Measurements from ENCODE around the gene ASCC1.

Gene ASCC1

DNA sequence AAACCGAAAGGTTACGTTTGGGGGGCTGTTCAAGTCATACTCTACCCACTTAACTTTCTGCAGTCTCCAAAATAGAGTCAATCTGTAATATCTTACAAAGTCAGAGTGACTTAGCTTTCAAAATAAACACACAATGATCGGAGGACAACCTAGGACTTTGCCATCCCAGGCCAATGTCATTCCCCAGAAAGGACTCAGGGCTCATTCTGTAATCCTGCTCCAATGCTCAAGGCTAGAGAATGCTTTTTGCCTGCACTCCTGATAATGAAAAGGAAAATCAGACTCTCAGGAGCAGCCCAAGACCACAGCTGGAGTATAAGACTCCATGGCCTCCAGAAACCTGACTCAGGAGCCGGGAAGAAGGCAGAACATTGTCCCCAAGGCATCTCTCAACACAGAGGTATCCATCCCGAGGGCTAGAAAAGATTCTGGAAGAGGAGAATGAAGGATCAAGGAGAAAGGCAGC, 28.5 kb upstream of the ASCC1 start:
- no peaks in the 10 kb centered on the region for H3K9me3 ChIP-seq (ENCODE audit: control insufficient read depth, insufficient read depth, low read length)
- no peak overlapping the region for H3K4me3 ChIP-seq (ENCODE audit: low read depth, low read length)
- H3K27me3 ChIP-seq (ENCODE audit: control insufficient read depth, insufficient read depth, low read length), result no peaks in the 10 kb centered on the region
- H3K36me3 ChIP-seq (ENCODE audit: control insufficient read depth, insufficient read depth, low read length), result no peaks in the 10 kb centered on the region
- peaks cover 10% of the 10 kb centered on the region for H3K4me1 ChIP-seq (ENCODE audit: control insufficient read depth, insufficient read depth, low read length)
- H3K9ac ChIP-seq (ENCODE audit: low read depth, low read length), result no peak overlapping the region

DNA sequence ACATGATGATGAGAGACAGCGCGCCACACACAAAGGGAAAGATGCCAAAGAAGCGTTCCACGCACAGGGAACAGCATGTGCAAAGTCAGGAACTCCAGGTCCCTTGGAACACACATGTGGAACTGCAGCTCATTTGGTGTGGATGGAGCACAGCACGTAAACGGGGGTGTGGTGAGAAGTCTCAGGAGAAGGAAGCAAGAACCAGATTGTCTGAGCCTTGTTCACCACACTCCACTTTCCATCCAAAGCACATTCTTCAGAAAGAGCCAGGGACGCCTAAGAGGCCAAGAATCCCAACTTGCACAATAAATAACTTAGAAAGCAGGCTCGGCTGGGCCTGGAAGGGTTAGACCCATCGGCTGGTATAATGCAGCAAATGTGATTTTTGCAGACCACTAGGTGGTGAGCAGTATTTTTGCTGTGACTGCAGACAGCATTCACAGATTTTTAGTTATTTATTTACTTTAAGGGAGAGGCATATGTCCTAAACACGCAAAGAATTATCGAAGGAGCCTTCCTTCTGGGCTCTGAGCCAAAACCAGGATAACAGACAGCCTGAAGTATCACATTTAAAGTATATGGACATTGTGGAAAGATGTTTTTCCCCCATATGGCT, 27.9 kb upstream of the ASCC1 start:
- peaks cover 10% of the 10 kb centered on the region for H3K4me1 ChIP-seq (ENCODE audit: control insufficient read depth, insufficient read depth, low read length)
- no peak overlapping the region for H3K9ac ChIP-seq (ENCODE audit: low read depth, low read length)
- H3K36me3 ChIP-seq (ENCODE audit: control insufficient read depth, insufficient read depth, low read length), result no peaks in the 10 kb centered on the region
- H3K4me3 ChIP-seq (ENCODE audit: low read depth, low read length), result no peak overlapping the region
- H3K9me3 ChIP-seq (ENCODE audit: control insufficient read depth, insufficient read depth, low read length), result no peaks in the 10 kb centered on the region
- H3K27me3 ChIP-seq (ENCODE audit: control insufficient read depth, insufficient read depth, low read length), result no peaks in the 10 kb centered on the region

- H3K36me3 ChIP-seq (ENCODE audit: control insufficient read depth, insufficient read depth, low read length), result no peaks in the 10 kb centered on the region
- no peaks in the 10 kb centered on the region for H3K9me3 ChIP-seq (ENCODE audit: control insufficient read depth, insufficient read depth, low read length)
- H3K9ac ChIP-seq (ENCODE audit: low read depth, low read length), result no peak overlapping the region
- no peak overlapping the region for H3K4me3 ChIP-seq (ENCODE audit: low read depth, low read length)
- no peaks in the 10 kb centered on the region for H3K27me3 ChIP-seq (ENCODE audit: control insufficient read depth, insufficient read depth, low read length)
- H3K4me1 ChIP-seq (ENCODE audit: control insufficient read depth, insufficient read depth, low read length), result no peaks in the 10 kb centered on the region
Measured at GRCh38 chr10:72242675-72243074, 26.6 kb upstream of the ASCC1 start.

- H3K9me3 ChIP-seq (ENCODE audit: control insufficient read depth, insufficient read depth, low read length), result no peaks in the 10 kb centered on the region
- no peaks in the 10 kb centered on the region for H3K4me1 ChIP-seq (ENCODE audit: control insufficient read depth, insufficient read depth, low read length)
- no peak overlapping the region for H3K9ac ChIP-seq (ENCODE audit: low read depth, low read length)
- H3K36me3 ChIP-seq (ENCODE audit: control insufficient read depth, insufficient read depth, low read length), result no peaks in the 10 kb centered on the region
- H3K4me3 ChIP-seq (ENCODE audit: low read depth, low read length), result no peak overlapping the region
- H3K27me3 ChIP-seq (ENCODE audit: control insufficient read depth, insufficient read depth, low read length), result no peaks in the 10 kb centered on the region
Measured at GRCh38 chr10:72241691-72242252, 25.7 kb upstream of the ASCC1 start.

GRCh38 chr10:72240371-72240770, 24.3 kb upstream of the ASCC1 start:
- no peaks in the 10 kb centered on the region for H3K4me1 ChIP-seq (ENCODE audit: control insufficient read depth, insufficient read depth, low read length)
- H3K9me3 ChIP-seq (ENCODE audit: control insufficient read depth, insufficient read depth, low read length), result no peaks in the 10 kb centered on the region
- no peak overlapping the region for H3K9ac ChIP-seq (ENCODE audit: low read depth, low read length)
- no peaks in the 10 kb centered on the region for H3K36me3 ChIP-seq (ENCODE audit: control insufficient read depth, insufficient read depth, low read length)
- H3K27me3 ChIP-seq (ENCODE audit: control insufficient read depth, insufficient read depth, low read length), result no peaks in the 10 kb centered on the region
- no peak overlapping the region for H3K4me3 ChIP-seq (ENCODE audit: low read depth, low read length)

GRCh38 chr10:72239409-72239808, 23.3 kb upstream of the ASCC1 start:
- Histone ChIP-seq H3K27me3 (ENCODE audit: control insufficient read depth, insufficient read depth, low read length) (no peaks in the 10 kb centered on the region), H3K9ac (ENCODE audit: low read depth, low read length) (no peak overlapping the region), H3K4me1 (ENCODE audit: control insufficient read depth, insufficient read depth, low read length) (no peaks in the 10 kb centered on the region), H3K36me3 (ENCODE audit: control insufficient read depth, insufficient read depth, low read length) (peaks cover 3% of the 10 kb centered on the region), H3K4me3 (ENCODE audit: low read depth, low read length) (no peak overlapping the region), H3K9me3 (ENCODE audit: control insufficient read depth, insufficient read depth, low read length) (no peaks in the 10 kb centered on the region)

GRCh38 chr10:72238392-72239175, 22.5 kb upstream of the ASCC1 start:
- Histone ChIP-seq H3K27me3 (ENCODE audit: control insufficient read depth, insufficient read depth, low read length) (no peaks in the 10 kb centered on the region), H3K4me3 (ENCODE audit: low read depth, low read length) (no peak overlapping the region), H3K4me1 (ENCODE audit: control insufficient read depth, insufficient read depth, low read length) (no peaks in the 10 kb centered on the region), H3K9me3 (ENCODE audit: control insufficient read depth, insufficient read depth, low read length) (no peaks in the 10 kb centered on the region), H3K9ac (ENCODE audit: low read depth, low read length) (no peak overlapping the region), H3K36me3 (ENCODE audit: control insufficient read depth, insufficient read depth, low read length) (peaks cover 6% of the 10 kb centered on the region)

DNA sequence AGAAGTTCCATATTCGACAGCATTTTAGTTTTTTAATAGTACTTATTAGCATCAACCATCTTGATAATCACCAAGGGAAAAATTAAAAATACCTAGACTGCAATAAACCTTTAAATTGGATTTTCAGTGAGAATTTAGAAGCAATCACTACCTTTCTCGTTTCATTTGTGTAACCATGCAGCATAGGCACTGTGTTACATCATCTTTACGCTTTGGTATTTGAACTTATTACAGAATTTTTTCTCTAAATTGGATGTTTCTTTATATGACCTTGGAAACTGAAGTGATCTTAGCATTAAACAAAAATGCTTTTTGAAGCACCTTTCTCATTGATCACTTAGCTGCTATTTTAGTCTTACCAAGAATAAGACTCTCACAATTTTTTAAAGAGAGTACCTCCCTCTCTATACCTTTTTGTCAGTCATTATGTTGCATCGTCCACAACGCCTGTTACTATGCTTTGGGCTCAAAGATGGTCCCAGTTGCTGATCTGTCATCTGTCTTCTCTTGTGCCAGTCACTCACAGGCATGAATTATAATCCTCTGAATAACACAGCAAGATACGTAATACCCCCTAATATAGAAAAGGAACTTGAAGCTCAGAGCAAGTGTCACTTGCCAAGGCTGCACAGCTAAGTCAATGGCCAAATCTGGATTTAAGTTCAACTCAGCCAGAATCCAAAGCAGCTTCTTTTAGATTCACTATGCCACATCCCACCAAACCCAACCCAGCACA, 19.6 kb upstream of the ASCC1 start:
- H3K36me3 ChIP-seq (ENCODE audit: control insufficient read depth, insufficient read depth, low read length), result peaks cover 10% of the 10 kb centered on the region
- no peaks in the 10 kb centered on the region for H3K9me3 ChIP-seq (ENCODE audit: control insufficient read depth, insufficient read depth, low read length)
- H3K4me3 ChIP-seq (ENCODE audit: low read depth, low read length), result no peak overlapping the region

GRCh38 chr10:72234560-72235095, 18.6 kb upstream of the ASCC1 start:
- Histone ChIP-seq H3K36me3 (ENCODE audit: control insufficient read depth, insufficient read depth, low read length) (peaks cover 10% of the 10 kb centered on the region), H3K4me3 (ENCODE audit: low read depth, low read length) (no peak overlapping the region), H3K27me3 (ENCODE audit: control insufficient read depth, insufficient read depth, low read length) (no peaks in the 10 kb centered on the region), H3K9ac (ENCODE audit: low read depth, low read length) (no peak overlapping the region), H3K4me1 (ENCODE audit: control insufficient read depth, insufficient read depth, low read length) (no peaks in the 10 kb centered on the region), H3K9me3 (ENCODE audit: control insufficient read depth, insufficient read depth, low read length) (no peaks in the 10 kb centered on the region)

More for the DNA sequence above, 19.6 kb upstream of the ASCC1 start:
- Histone ChIP-seq H3K9ac (ENCODE audit: low read depth, low read length) (no peak overlapping the region), H3K4me1 (ENCODE audit: control insufficient read depth, insufficient read depth, low read length) (no peaks in the 10 kb centered on the region), H3K27me3 (ENCODE audit: control insufficient read depth, insufficient read depth, low read length) (no peaks in the 10 kb centered on the region)

DNA sequence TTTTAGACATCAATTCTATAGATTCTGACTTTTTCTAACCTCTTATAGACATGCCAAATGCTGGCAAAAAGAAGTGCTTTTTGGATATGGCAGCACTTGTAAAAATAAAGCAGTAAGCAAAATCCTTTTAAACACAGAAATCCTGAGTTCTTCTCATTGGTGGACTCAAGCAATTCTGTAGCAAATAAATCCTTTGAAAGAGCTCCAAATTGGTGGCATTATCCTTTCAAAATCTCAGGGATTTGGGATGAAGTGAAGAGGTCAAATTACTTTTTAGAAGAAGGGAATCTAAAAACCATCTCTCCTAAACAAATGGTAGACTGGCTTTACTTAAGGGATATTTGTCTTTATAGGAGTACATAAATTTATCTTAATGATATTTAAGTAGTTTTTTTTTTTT, 17.5 kb upstream of the ASCC1 start:
- no peak overlapping the region for H3K4me3 ChIP-seq (ENCODE audit: low read depth, low read length)
- H3K9me3 ChIP-seq (ENCODE audit: control insufficient read depth, insufficient read depth, low read length), result no peaks in the 10 kb centered on the region
- H3K9ac ChIP-seq (ENCODE audit: low read depth, low read length), result no peak overlapping the region
- H3K27me3 ChIP-seq (ENCODE audit: control insufficient read depth, insufficient read depth, low read length), result no peaks in the 10 kb centered on the region
- no peaks in the 10 kb centered on the region for H3K4me1 ChIP-seq (ENCODE audit: control insufficient read depth, insufficient read depth, low read length)
- peaks cover 10% of the 10 kb centered on the region for H3K36me3 ChIP-seq (ENCODE audit: control insufficient read depth, insufficient read depth, low read length)

Measured in iPS-15b (cell line).